GM18511 (cell line): ENCODE results near the gene HSPA9.

Source experiments
- ATAC-seq: cut with Tn5 transposase; IDR thresholded peaks from one replicate; pipeline ENCODE4 v1.9.1; 2021; ENCODE audit warnings: mild to moderate bottlenecking, moderate library complexity; ENCODE audit not compliant: unreplicated experiment

HSPA9 gene

DNA sequence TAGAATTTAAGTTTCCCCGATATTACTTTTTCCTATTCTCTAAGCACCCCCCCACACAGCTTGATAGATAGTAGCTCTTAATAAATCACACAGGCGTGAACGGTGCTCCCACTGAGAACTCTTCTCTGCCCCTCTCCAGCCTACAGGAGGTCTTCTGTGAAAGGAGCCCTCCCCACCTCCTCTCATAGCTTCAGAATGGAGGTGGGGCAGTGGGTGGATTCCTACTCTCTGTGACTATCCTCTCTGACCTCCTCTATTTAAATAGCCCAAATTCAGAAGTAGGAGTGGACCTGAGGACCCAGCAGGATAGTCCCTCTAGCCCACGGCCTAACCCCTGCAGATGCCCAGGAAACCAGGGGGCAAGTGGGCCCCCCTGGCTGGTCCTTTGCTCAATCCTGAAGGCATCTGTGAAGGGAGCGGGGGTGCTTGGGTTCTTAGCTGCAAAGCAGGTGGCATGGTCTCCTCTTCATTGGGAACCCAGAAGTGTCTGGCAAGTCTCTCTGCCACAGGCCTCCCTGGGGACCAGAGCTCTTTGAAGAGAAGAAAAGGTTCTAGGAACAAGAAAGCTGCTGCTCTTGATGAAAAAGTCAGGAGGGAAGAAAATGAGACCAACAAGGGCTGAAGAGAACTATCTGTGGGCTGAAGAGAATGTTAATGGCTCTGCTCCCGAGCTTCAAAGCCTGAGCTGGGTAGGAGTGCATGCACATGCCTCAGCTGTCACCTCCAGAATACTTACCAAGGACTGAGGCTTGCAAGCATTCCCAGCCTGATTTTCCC is 21.1 kb upstream of the HSPA9 start:
- ATAC-seq = no peak

DNA sequence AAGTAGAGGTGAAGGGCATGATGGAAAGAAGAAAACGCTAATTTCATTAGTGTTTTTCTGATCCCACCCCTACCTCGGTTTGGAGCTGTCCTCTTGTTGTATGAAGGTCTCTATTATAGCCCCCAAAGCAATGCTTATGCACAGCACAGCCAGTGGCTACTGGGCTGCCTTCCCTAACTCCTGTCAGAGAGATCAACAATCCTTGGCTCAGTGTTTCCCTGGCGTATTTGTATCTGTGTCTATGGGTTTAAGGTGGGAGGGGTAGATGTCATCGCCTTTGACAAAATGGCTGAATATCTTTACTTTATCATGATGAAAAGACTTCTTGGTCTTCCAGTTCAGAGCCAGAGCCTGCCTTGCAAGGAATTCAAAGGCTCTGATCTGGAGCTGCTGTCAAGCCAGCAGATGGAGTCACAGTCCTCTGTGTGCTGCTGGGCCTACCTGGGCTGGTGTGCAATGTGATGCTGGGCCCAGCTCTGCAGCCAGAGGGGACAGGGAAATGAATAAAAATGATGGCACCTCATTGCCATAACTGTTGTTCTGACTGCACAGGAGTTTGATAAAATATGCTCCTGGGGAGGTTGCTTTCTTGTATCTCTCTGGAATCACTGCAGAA is 20.1 kb upstream of the HSPA9 start:
- ATAC-seq = no peak

DNA sequence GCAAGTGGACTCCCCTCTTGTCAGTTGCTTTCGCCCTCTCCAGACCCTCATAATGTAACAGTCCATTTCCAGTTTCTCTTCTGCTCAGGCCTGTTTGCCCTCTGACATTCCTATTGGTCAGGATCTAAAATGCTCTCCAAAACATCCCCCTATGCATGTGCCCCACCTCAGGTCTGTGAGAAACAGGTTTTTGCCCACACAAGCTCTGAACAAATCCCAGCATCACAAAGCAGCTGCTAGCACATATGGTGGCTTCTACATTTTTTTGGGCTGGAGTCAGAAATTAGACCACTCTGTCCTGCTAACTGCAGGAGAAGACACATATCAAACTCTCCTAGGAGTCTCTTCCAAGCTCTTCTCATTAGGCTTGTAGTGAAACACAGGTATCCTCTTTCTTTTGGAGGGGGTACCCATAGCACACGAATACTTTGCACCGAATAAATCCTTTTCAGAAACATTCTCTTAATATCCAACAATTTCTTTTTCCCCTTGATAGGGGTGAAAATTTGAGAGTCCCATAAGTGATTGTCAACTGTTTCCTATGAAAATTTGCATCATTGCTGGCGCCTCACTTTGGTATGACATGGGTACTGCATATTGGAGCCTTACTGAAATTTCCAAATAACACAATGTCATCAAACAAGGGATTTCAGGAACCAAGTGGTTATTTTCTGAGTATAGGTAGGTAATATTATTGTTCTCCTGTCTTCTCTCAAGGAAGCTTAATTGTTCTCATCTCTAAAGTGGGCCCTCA is 19.3 kb upstream of the HSPA9 start:
- no peak for ATAC-seq

DNA sequence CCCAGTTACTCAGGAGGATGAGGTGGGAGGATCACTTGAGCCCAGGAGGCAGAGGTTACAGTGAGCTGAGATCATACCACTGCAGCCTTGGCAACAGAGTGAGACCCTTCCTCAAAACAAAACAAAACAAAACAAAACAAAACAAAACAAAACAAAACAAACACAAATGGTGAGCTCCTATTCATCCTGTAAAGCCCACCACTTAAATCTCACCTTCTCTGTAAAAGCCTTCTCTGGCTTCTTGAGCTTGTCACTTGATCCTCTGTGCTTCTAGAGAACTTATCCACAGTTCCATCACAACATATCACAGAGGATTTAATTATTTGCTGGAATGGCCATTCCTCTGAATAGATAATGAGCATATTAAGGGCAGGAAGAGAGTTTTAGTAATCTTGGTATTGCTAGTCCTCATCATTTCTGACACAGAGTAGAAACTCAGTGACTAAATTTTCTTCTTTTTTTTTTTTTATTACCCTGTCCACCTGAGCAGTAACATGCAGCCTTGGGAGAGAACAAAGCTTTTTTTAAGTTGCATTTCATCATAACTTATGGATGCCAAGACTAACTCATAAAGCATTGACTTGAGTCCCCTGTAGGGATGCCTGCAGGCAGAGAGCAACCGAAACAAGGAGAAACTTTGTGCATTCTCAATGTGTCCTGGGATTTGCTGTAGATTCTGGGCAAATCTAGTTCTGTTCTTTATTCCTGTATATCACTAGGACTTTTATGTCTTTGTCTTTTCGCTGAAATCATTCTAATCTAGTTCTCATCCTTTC is 13.0 kb upstream of the HSPA9 start:
- ATAC-seq = no peak

DNA sequence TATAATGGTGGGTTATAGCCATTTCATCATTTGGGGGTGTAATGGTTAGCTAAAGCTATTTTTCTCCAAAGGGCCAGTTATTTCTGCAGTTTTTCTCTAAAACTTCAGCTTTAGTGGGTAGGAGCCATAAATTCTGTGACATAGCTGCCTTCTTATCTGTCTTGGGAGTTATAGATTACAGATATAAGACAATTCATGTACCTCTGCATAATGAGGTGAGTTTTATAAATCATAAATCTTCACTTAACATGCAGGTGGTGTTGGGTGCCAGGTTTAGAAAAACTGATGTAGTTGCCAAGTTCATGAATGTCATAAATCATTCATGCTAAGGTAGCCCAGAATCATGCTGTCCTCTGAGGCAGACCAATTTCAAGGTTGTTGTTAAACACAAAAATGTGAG is 10.0 kb upstream of the HSPA9 start:
- no peak for ATAC-seq

DNA sequence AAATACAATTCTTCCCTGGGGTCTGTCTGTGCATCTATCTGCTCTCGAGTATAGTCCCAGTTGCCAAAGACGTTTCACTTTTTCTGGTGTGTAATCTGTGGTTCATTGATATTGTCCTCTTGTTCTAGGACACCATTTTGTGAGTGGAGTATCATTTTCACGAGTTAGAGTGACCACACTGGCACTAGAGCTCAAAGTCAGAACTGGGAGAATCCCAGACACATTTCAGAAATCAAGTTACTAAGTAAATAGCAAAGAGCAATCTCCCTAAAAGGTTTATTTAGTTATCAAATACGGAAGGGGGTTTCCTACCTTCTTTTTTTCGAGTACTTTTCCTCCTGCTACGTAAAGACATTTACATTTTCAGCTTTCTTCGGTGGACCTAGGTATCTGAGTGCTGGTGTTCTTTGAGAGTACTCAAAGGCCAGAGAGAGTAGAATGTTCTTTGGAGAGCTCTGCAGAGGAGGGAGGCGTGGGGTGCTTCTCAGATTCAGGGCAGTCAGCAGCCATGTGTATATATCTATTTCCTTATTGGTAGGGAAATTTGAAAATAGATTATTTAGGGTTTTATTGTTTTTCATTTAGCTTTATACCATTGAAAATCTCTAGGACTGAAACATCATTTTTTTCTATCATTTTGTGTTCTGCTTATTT is 8.9 kb upstream of the HSPA9 start:
- no peak for ATAC-seq

DNA sequence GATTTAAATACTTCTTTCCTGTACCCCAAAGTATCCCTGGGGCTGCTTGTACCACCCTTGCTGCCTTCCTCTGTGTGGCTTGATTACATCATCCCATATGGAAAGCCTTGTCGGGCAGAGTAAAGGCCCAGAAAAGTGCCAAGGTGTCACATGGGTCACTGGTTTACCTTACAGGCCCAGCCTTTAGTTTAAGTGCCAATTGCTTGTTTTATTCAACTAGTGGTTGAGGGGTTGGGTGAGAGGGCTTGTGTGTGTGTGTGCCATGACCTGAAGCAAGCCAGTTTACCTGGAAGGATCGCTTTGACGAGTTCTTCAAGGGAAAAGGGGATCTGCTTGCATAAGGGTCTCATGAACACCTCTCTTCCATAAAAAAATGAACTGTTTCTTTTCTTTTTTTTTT is 7.8 kb upstream of the HSPA9 start:
- no peak for ATAC-seq

DNA sequence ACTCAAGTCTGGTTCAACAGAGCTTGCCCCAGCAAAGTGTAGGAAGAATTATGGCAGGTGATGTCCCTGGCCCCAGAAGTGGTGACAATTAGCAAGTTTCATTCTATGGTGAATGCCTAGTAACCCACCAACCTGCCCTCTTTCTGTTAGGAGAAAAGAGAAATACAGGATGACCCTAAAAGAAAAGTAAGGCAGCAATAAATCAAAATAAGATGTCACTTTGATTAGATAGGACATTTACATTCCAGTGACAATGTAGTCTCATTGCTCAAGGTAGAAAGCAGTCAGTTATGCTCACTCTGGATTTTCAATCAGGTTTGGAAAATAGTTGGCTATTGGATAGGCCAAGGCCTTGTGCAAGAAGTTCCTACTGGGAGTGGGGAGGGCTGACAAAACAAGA is 5.6 kb upstream of the HSPA9 start:
- ATAC-seq = no peak

DNA sequence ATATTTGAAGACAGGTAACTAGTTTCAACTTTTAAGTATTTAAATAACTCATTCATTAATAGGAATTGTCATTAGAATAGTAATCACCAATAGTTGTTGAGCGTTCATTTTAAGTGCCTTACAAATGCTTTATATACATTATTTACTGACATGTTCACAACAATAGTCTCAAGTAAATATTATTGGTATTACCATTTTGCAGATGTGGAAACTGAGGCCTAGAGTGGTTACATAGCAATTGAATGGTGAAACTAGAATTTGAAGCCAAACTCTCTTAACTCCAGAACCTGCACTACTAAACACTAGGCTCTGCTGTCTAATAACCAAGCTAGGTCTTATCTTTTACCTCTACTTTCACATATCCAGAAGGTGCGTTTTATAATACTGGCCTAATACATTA is 4.8 kb upstream of the HSPA9 start:
- no peak for ATAC-seq

DNA sequence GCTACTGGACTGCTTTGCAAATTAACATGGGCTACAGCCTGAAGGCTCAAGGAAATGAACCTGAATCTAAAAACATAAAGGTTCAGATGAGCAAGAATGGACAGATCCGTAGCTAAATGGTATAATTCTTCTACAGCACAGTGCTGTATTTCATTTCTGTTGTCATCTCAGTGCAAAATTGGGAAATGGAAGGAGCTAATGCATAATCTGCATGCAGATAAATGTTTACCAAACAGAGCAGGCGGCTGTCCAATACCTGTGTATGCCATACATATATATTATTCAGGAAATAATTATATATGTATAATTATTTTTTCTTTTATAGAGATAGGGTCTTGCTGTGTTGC is 4.3 kb upstream of the HSPA9 start:
- no peak for ATAC-seq

DNA sequence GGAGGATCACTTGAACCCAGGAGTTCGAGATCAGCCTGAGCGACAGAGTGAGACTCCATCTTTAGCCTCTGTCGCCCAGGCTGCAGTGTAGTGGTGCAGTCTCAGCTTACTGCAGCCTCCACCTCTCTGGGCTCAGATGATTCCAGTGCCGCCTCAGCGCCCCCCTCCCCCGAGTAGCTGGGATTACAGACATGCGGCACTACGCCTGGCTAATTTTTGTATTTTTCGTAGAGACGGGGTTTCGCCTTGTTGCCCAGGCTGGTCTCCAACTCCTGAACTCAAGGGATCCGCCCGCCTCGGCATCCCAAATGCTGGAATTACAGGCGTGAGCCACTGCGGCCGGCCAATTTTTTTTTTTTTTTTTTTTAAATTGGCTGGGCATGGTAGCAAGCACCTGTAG is 2.3 kb upstream of the HSPA9 start:
- no peak for ATAC-seq

DNA sequence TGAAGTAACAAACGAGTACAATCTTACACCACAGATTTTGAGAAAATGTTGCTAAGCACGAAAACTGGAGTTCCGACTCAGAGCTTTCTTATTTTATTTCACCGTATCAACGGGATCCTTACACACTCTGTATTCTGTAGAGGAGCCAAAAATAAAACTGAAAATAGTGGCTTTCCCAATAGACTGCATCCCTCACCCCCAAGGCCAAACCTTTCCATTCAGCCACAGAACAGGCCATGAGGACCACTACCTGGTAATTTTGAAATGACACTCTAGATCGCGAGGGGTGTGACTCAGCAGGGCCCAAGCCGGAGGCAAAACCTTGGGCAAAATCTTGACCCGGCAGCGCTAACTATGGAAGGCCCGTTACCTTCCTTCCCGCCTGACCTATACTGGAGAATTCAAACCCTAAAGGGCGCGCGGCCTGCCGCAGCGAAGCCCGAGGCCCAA is 432 bp downstream of the HSPA9 start:
- ATAC-seq = no peak

DNA sequence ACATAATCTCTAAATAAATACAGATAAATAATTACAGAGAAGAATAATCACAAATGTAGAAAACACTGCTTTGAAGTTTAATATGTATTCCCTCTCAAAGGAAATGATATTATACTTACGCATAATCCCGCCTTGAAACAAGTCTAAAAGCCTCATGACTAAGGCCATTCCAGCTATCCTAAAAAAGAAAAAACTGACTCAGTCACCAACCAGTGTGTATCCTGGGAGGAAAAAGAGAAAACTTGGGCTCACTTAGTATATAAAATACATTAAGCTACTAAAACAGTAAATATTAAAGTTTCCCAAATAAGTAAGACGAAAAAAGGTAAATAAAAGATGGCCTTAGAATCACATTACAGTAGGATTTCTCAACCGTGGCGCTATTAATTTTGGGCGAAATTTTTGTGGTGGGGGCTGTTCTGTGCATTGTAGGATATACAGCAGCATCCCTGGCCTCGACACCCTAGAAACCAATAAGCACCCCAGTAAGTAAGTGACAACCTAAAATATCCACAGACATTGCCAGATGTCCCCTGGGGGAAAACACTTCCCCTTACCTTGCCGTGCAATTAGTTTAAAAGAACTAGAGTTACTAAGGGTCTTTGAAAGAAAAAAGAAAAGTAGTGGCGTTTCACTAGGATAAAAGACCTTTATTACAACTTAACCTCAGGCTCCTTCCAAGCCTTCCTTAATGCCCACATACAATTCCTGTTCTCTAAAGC is 1.1 kb downstream of the HSPA9 start:
- no peak for ATAC-seq

DNA sequence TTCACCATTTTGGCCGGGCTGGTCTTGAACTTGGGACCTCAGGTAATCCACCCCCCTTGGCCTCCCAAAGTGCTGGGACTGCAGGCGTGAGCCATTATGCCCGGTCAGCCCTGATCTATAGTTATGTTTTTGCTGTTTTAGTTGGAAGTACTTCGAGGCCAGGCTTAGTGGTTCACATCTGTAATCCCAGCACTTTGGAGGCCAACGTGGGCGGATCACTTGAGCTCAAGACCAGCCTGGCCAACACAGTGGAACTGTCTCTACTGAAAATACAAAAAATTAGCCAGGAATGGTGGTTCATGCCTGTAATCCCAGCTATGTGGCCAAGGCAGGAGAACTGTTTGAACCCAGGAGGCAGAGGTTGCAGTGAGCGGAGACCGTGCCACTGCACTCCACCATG is 2.0 kb downstream of the HSPA9 start:
- ATAC-seq = no peak

DNA sequence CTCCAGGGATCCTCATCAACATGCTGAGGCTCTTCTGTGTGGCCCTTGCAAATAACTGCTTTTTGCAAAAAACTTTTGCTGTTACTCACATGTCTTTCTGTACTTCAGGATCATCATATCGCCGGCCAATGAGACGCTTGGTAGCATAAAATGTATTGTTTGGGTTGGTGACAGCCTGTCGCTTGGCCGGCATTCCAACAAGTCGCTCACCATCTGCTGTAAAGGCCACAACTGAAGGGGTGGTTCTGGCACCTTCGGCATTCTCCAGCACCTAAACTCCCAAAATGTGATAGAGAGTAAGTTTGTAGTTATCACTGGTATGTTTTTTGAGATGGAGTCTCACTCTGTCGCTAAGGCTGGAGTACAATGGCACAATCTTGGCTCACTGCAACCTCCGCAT is 4.3 kb downstream of the HSPA9 start:
- no peak for ATAC-seq

DNA sequence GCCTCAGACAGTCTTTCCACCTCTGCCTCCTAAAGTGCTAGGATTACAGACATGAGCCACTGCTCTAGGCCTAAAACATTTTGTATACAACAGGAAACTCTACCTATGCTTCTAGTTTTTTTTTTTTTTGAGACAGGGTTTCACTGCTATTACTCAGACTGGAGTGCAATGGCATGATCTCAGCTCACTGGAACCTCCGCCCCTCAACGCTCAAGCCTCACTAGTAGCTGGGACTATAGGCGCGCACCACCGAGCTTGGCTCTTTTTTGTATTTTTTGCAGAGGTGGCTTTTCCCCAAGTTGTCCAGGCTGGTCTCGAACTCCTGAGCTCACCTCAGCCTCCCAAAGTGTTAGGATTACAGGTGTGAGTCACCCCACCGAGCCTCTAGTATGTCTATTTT is 5.4 kb downstream of the HSPA9 start:
- ATAC-seq = no peak

DNA sequence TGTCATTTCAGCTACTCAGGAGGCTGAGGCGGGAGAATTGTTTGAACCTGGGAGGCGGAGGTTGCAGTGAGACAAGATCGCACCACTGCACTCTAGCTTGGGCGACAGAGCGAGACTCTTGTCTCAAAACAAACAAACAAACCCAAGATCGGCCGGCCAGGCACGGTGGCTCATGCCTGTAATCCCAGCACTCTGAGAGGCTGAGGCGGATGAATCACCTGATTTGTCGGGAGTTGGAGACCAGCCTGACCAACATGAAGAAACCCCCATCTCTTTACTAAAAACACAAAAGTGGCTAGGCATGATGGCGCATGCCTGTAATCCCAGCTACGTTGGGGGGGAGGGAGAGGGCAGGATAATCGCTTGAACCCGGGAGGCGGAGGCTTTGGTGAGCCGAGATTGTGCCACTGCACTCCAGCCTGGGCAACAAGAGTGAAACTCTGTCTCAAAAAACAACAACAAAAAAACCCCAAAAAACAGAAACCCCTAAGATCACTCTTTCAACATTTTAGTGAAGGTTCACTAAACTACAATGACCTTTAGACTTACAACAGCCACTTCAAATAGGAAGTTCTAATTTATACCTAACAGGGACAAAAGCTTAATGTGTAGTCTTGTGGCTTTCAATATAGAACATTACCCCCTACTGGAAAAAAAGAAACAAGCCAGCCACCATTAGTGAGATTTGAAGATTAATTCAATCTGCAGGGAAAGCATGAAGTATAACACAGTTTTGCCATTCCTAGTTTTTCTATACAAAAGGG is 7.0 kb downstream of the HSPA9 start:
- ATAC-seq = no peak

DNA sequence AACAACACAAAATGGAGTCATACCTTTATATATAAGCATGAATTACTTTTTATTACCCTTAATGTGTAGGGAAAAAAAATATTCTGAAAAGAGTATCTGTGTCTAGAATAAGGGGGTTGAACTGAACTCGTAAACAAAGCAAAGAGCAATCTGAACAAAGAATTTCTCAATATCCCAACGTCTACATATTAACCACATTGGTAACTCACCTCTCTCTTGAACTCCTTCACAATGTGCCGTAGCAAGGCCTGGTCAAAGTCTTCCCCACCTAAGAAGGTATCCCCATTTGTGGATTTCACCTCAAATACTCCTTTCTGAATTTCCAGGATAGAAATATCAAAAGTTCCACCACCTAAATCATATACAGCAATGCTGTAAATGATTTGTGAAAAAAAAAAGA is 8.4 kb downstream of the HSPA9 start:
- ATAC-seq = no peak

DNA sequence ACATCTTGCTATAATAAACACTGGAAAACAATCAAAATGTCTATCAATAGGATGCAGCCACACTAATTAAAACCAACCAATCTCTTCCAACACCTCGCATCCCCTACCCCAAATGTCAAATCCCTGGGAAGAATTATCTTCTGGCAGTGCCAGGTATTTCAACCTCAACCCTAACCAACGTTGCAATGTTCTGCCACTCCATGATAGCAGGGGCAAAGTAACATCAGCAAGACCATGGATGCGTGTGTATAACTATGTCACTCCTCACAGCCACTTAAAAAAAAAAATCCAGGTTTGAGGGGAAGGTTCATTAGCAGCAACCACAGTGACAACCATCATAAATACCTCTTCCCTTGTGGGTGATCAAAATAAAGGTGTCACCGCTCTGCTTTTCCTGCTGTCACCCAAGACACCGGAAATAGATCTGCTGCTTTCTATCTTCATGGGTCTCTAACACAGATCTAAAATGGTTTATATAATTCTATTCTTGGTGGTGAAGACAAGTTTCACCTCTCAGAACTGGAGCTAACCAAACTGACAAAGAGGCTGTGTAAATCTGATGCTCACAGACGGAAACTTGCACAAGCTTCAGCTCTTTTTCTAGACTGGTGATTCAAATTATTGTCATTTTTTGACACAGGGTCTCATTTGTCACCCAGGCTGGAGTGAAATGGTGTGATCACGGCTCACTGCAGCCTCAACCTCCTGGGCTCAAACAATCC is 9.9 kb downstream of the HSPA9 start:
- no peak for ATAC-seq
